NCI-H510A treated with DMSO at 0.1 percent for 48 hours (cell line): ENCODE results near the gene GJA4.
A peak's percentile ranks its signal among the peaks of the same experiment; 100 is the strongest.
"Not testable (repeated sequence)": the region's sequence is repeated elsewhere in the genome, so short reads cannot be mapped to it uniquely, and the experiment has no call there.

Experiments used
- DNase-seq: peaks from one replicate; lab custom pipeline; 2025; lab: John Stamatoyannopoulos, UW

GJA4 gene

GRCh38 chr1:34792424-34792823, 375 bp upstream of the GJA4 start:
- no peak for DNase-seq

GRCh38 chr1:34794001-34794789, 1.4 kb downstream of the GJA4 start:
- no peak for DNase-seq

- DNase-seq: no peak
Observed at GRCh38 chr1:34794790-34795180, 2.0 kb downstream of the GJA4 start.

GRCh38 chr1:34795916-34796315, 3.1 kb downstream of the GJA4 start:
- no peak for DNase-seq

GRCh38 chr1:34796990-34797389, 4.2 kb downstream of the GJA4 start:
- no peak for DNase-seq

- DNase-seq: no peak
Observed at GRCh38 chr1:34800214-34800613, 7.4 kb downstream of the GJA4 start.

GRCh38 chr1:34803770-34804169, 11.0 kb downstream of the GJA4 start:
- DNase-seq: no peak

- no peak for DNase-seq
Observed at GRCh38 chr1:34806396-34806795, 13.6 kb downstream of the GJA4 start.

- no peak for DNase-seq
Observed at GRCh38 chr1:34808051-34808810, 15.4 kb downstream of the GJA4 start.

- DNase-seq: not testable (repeated sequence)
Observed at GRCh38 chr1:34810781-34811180, 18.0 kb downstream of the GJA4 start.

- no peak for DNase-seq
Observed at GRCh38 chr1:34816332-34816731, 23.5 kb downstream of the GJA4 start.

GRCh38 chr1:34816778-34817177, 24.0 kb downstream of the GJA4 start:
- no peak for DNase-seq

GRCh38 chr1:34818862-34819261, 26.1 kb downstream of the GJA4 start:
- DNase-seq: not testable (repeated sequence)

GRCh38 chr1:34822202-34822601, 29.4 kb downstream of the GJA4 start:
- no peak for DNase-seq

- no peak for DNase-seq
Observed at GRCh38 chr1:34824817-34825454, 32.1 kb downstream of the GJA4 start.

GRCh38 chr1:34825455-34826091, 32.8 kb downstream of the GJA4 start:
- DNase-seq: peak; percentile 46

GRCh38 chr1:34827341-34827941, 34.6 kb downstream of the GJA4 start:
- no peak for DNase-seq

- no peak for DNase-seq
Observed at GRCh38 chr1:34828611-34829010, 35.8 kb downstream of the GJA4 start.

- DNase-seq: no peak
Observed at GRCh38 chr1:34829250-34829649, 36.5 kb downstream of the GJA4 start.

GRCh38 chr1:34831721-34832246, 39.0 kb downstream of the GJA4 start:
- DNase-seq: no peak

GRCh38 chr1:34833711-34834110, 40.9 kb downstream of the GJA4 start:
- no peak for DNase-seq
